Right kidney (tissue), 1 donor: ENCODE measurements around the gene CALU.

ENCODE experiments used
- DNase-seq: peaks from one replicate; pipeline ENCODE4 v3.0.0-alpha.2; 2016

Gene CALU

GRCh38 chr7:128744366-128744905 is 5.3 kb downstream of the CALU start:
- DNase-seq = no peak

- DNase-seq = no peak
Measured at GRCh38 chr7:128745706-128746105, 6.5 kb downstream of the CALU start.

GRCh38 chr7:128747327-128748079 is 8.3 kb downstream of the CALU start:
- DNase-seq = no peak

DNA sequence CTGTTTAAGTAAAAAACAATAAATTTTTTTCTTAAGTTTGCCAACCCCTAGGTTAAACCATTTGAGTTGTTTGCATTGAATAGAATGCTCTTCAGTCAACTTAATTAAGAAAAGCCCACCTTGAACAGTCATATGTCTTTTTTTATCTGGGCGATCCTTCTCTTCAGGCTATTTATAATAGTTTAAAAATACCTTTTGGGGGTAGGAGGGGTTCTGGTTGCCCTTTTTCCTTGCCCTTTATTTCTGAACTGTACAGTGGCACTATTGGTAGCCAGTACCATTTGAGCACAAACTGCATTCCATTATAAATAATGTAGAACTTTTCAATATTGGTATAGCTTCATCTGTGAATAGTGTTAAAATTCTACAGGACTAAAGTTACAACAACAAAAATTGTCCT is 13.1 kb downstream of the CALU start:
- no peak for DNase-seq

- no peak for DNase-seq
Measured at GRCh38 chr7:128755075-128755818, 16.1 kb downstream of the CALU start.

DNA sequence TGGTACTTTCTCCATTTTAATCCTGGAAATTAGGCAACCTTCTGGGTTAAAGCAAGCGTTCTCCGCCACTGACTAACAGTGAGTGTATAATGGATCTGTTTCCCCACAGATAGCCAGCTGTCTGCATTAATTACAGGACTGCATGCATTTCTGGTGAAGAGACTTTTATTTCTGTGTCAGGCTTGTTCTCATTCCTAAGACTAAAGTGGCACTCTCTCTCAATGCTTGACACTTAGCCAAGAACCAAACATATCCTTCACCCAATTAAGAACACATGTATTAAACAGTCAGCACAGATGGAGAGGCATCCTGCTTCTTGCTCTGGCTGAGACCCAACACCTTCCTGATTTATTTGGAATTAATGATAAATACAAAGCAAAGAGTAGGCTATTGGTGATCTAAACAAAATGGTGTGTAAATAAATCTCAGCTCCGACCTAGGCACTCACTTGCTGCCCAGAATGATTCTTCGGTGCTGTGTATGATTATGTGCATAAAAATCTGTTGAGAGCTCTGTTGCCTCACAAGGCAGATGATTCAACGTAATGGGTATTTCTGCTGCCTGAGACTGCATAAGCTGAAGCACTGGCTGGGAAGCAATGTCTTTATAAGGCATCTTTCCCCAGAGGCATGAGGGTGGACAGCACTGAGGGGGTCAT is 16.8 kb downstream of the CALU start:
- DNase-seq = no peak

DNA sequence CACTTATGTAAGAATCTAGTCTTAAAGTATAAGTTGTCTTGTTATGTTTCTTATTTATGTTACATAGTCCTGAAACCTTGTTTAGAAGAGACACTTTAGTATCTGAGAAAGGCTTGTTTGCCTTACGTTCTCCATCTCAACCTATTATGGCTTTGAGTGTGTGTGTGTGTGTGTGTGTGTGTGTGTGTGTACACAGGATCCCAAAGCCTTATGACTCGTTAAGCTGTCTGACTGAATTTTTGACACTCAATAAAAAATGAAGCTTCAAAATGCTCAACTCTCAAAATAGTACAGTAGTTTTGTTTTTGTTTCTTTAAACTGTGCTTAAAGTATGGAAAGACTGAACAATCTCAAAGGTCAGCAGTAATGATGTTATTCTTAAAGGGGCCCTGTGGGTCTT is 18.0 kb downstream of the CALU start:
- no peak for DNase-seq

DNA sequence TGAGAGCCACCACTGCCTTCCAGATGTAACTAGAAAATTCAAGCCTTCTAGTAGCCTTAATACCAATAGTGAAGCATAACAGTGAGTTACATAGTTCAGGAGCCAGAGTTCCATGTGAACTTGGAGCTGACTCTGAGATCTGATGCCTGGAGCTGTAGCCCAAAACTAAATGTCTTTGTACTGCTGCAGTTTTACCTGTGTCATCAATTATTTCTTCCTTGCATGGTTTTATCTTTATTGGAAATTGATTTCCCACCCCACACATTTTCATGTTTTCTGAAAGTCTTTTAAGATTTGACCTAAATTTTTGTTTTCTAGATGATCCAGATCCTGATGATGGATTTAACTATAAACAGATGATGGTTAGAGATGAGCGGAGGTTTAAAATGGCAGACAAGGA is 19.4 kb downstream of the CALU start:
- no peak for DNase-seq

GRCh38 chr7:128759242-128759641 is 20.1 kb downstream of the CALU start:
- DNase-seq = no peak

- DNase-seq = no peak
Measured at GRCh38 chr7:128763541-128763940, 24.4 kb downstream of the CALU start.

GRCh38 chr7:128767475-128768110 is 28.4 kb downstream of the CALU start:
- no peak for DNase-seq

DNA sequence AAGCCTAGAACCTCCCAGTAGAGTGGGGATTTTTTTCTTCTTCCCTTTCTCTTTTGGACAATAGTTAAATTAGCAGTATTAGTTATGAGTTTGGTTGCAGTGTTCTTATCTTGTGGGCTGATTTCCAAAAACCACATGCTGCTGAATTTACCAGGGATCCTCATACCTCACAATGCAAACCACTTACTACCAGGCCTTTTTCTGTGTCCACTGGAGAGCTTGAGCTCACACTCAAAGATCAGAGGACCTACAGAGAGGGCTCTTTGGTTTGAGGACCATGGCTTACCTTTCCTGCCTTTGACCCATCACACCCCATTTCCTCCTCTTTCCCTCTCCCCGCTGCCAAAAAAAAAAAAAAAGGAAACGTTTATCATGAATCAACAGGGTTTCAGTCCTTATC is 31.1 kb downstream of the CALU start:
- no peak for DNase-seq

GRCh38 chr7:128773604-128774003 is 34.4 kb downstream of the CALU start:
- DNase-seq = no peak

DNA sequence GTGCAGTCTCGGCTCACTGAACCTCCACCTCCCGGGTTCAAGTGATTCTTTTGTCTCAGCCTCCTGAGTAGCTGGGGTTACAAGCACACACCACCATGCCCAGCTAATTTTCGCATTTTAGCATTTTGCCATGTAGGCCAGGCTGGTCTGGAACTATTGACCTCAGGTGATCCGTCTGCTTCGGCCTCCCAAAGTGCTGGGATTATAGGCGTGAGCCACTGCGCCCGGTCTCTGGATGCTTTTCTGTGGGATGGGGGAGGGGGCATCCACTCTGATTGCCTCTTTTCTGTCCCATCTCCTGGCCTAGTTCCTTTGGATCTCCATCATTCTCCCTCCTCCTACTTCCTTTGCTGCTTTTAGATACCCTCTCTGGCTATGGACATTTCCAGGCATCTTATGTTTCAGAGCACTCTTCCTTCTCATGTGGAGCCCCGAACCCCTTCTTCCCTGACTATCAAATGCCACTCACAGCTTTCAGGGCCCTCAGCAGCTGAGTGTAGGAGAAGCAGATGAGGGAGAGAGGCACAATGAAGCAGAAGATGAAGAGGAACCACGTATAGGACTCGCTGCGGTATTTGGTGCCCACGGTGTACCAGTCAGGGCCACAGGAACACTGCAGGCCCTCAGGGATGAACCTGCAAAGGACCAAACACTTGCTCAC is 35.0 kb downstream of the CALU start:
- DNase-seq = no peak

GRCh38 chr7:128774921-128775320 is 35.8 kb downstream of the CALU start:
- no peak for DNase-seq

- DNase-seq = no peak
Measured at GRCh38 chr7:128775744-128776474, 36.8 kb downstream of the CALU start, which contains the start of gene OPN1SW. OPN1SW (minus strand) TSS chr7:128775794; CDS start chr7:128775781, 13 bp downstream.

DNA sequence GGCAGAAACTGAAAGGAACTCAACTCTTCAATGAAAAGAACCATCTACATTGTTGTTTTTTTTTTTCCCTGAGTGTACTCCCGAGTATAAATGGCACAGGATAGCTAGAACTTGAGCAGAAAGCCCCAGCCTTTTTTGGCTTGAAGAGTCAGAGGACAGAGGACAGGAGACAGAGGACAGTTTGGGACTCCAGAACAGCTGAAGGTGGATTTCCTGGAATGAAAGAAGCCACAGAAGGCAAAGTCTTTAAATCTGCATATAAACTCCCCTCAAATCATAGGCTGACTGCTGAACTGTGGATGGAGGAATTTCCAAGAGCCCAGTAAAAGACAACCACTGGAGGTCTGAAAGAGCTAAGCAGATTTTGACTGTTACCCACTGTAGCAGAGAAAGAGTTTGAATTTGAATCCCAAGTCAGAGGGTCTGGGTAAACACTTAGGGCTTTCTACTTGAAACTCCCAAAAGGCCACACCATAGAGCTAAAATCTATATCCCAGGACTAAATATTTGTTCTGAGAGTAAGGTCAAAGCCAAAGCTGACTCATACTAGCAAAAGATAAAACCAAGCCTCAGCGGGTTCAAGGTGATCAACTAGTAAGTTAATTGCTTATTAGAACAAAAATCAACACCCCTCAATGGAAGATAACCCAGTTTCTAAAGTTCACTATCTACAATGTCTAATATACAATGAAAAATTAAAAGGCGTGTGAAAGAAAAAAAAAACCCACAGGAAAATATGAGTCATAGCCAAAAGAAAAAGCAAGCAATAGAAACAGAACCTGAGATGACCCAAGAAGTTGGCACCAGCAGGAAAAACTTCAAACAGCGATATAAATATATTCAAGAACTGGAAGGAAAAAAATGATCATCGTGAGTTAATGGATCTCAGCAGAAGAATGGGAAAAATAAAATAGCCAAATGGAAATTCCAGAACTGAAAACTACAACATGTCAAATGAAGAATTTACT is 38.3 kb downstream of the CALU start:
- no peak for DNase-seq

GRCh38 chr7:128778946-128779345 is 39.8 kb downstream of the CALU start:
- DNase-seq = no peak

GRCh38 chr7:128781126-128781525 is 42.0 kb downstream of the CALU start:
- no peak for DNase-seq

DNA sequence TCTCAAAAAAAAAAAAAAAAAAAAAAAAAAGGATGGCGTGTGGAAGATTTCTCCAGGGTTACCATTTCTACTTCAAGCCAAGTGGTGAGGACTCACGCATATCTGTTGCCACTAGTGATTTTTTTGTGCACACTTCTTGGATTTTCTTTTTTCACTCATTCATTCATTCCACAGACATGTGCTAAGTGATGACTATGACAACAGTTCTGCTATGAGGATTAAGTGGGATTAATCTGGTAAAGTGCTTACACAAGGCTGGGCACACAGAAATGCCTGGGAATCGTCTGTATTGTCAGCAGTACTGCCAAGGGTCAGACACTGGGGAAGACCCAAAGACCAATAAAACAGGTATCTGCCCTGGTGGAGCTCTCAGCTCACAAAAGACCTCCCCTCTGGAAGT is 42.7 kb downstream of the CALU start:
- DNase-seq = no peak
